NCI-H345 treated with DMSO at 0.1 percent for 48 hours (cell line): ENCODE results near the gene RIPPLY3.
A peak's percentile ranks its signal among the peaks of the same experiment; 100 is the strongest.

Experiments
- DNase-seq: peaks from one replicate; lab custom pipeline; 2025; ENCODE audit not compliant: unreplicated experiment; lab: John Stamatoyannopoulos, UW

The RIPPLY3 gene

GRCh38 chr21:37058261-37058660 lies 51.8 kb downstream of the RIPPLY3 start:
- DNase-seq, result peak; percentile 57

- no peak for DNase-seq
Observed at GRCh38 chr21:37059181-37059580, 52.7 kb downstream of the RIPPLY3 start.

- DNase-seq, result peak; percentile 99
Observed at GRCh38 chr21:37060296-37060695, 53.8 kb downstream of the RIPPLY3 start.

- DNase-seq, result no peak
Observed at GRCh38 chr21:37061926-37062592, 55.6 kb downstream of the RIPPLY3 start.

GRCh38 chr21:37062593-37062935 lies 56.1 kb downstream of the RIPPLY3 start:
- no peak for DNase-seq

GRCh38 chr21:37063433-37063832 lies 56.9 kb downstream of the RIPPLY3 start:
- no peak for DNase-seq

- no peak for DNase-seq
Observed at GRCh38 chr21:37064841-37065240, 58.3 kb downstream of the RIPPLY3 start.

GRCh38 chr21:37065561-37066177 lies 59.2 kb downstream of the RIPPLY3 start:
- no peak for DNase-seq
